Gastrocnemius medialis (tissue), 4 donors: Measurements from ENCODE around the gene IL16. TPM values are rescaled to one million over a fixed set of nuclear protein-coding genes. Genes with fewer than 3 reads are reported as not detected.

Source experiments
- ATAC-seq, 2 donors: fragments of 150-250 bp; one replicate each; pipeline ENCODE4 v1.9.1; 2016
- DNase-seq, 2 donors: peaks; one replicate each; pipeline ENCODE4 v3.0.0-alpha.2; 2019
- H3K27ac ChIP-seq, 4 donors: fragments of 200-600 bp; sonication (generic); 1 replicate in 1 of 4; 2 replicates in 3 of 4; pipeline ENCODE4 v1.5.1; 2016 to 2018; ENCODE audit warnings: mild to moderate bottlenecking in 2 of 4, moderate library complexity in 1 of 4
- H3K27me3 ChIP-seq, 3 donors: fragments of 200-600 bp; sonication (generic) in 2 of 3; 1 replicate in 1 of 3; 2 replicates in 2 of 3; pipeline versions ENCODE4 v1.5.1 to v1.6.0; 2016 to 2019; ENCODE audit warnings: mild to moderate bottlenecking in 1 of 3, moderate library complexity in 1 of 3
- H3K36me3 ChIP-seq, 2 donors: fragments of 200-600 bp; sonication (generic) in 1 of 2; one replicate each; pipeline ENCODE4 v1.5.1; 2017 to 2018
- H3K4me1 ChIP-seq, 2 donors: fragments of 200-600 bp; sonication (generic) in 1 of 2; one replicate each; pipeline ENCODE4 v1.5.1; 2016 to 2017; ENCODE audit warnings: mild to moderate bottlenecking in 2 of 2
- H3K4me3 ChIP-seq, 4 donors: fragments of 200-600 bp; sonication (generic) in 3 of 4; 1 replicate in 1 of 4; 2 replicates in 3 of 4; pipeline ENCODE4 v1.5.1; 2016 to 2019; ENCODE audit warnings: mild to moderate bottlenecking in 2 of 4
- H3K9me3 ChIP-seq, 3 donors: fragments of 200-600 bp; sonication (generic) in 2 of 3; 1 replicate in 1 of 3; 2 replicates in 2 of 3; pipeline ENCODE4 v1.5.1; 2016 to 2019
- POLR2A ChIP-seq, 2 donors: fragments of 450-650 bp; IDR thresholded peaks; one replicate each; pipeline ENCODE4 v1.6.1; 2017; ENCODE audit warnings: antibody characterized with exemption in 2 of 2, mild to moderate bottlenecking in 2 of 2, moderate library complexity in 2 of 2
- in situ Hi-C, 4 donors: fragments of 200-750 bp; cut with MboI; loops; one replicate each; pipeline versions ENCODE4 v1.15.0 to v1.8.0; 2017; ENCODE audit warnings: low sequenced_read_pairs in 4 of 4
- intact Hi-C: fragments of 100-400 bp; cut with DNase I; formaldehyde crosslinking; loops from one replicate; pipeline ENCODE4 v1.15.1; 2023; ENCODE audit warnings: low total_unique reads
- total RNA-seq, 4 donors: library from RNA; depleted of rRNA; stranded (reverse); fragments of >200 nt; gene quantifications; one replicate each; pipeline versions ENCODE4 v1.1.0 to v1.2.3, GENCODE V29; 2016
- TF ChIP-seq, protein P1 (sequence below), 5 experiments: fragments of 450-650 bp in 3 of 5; fragments of 200-600 bp in 2 of 5; sonication (generic) in 2 of 5; IDR thresholded peaks in 4 of 5; conservative IDR thresholded peaks in 1 of 5; 1 replicate in 4 of 5; 2 replicates in 1 of 5; pipeline ENCODE4 v1.5.1; 2016 to 2019; ENCODE audit warnings: antibody characterized with exemption in 5 of 5, mild to moderate bottlenecking in 3 of 5, moderate library complexity in 3 of 5

The IL16 gene
- total RNA-seq, 4 donors from 2014 or later: 3.3 to 4.5 (median 4.3) TPM

DNA sequence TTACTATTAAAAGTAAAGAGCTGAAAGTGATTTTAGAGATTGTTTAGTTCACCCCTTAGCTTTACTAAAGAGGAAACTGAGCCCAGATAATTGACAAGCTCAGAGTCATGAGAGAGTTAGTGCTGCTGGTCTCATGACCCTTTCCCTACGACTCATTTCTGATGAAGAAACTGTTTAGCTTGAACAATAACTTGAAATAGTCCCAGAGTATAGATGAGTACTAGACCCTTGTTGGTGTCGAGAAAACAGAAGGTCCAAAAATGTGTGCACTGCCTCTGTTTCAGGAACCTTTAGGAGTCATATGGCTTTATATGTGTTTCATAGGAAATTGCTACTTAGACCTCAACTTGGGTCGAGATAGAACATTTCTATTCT is 58.2 kb downstream of the IL16 start:
- no peaks in the 10 kb centered on the region for H3K9me3 ChIP-seq
- DNase-seq (no peak), ATAC-seq (no peak)
- no peaks in the 10 kb centered on the region for H3K36me3 ChIP-seq
- H3K27me3 ChIP-seq: no peaks in the 10 kb centered on the region
- intact Hi-C loops (no loop called here), in situ Hi-C loops (loop anchor here in 2 of 4 donors (25.0 kb wide), 2 partner anchors 268 to 793 kb away; partner anchors contain the start of gene MESD (in 1 of the 2))
- H3K27ac ChIP-seq: no peak overlapping the region
- H3K4me1 ChIP-seq: no peaks in the 10 kb centered on the region
- no peak for TF ChIP-seq POLR2A (IDR thresholded peaks at IDR 0.05)
- TF ChIP-seq, protein P1, sequence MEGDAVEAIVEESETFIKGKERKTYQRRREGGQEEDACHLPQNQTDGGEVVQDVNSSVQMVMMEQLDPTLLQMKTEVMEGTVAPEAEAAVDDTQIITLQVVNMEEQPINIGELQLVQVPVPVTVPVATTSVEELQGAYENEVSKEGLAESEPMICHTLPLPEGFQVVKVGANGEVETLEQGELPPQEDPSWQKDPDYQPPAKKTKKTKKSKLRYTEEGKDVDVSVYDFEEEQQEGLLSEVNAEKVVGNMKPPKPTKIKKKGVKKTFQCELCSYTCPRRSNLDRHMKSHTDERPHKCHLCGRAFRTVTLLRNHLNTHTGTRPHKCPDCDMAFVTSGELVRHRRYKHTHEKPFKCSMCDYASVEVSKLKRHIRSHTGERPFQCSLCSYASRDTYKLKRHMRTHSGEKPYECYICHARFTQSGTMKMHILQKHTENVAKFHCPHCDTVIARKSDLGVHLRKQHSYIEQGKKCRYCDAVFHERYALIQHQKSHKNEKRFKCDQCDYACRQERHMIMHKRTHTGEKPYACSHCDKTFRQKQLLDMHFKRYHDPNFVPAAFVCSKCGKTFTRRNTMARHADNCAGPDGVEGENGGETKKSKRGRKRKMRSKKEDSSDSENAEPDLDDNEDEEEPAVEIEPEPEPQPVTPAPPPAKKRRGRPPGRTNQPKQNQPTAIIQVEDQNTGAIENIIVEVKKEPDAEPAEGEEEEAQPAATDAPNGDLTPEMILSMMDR (IDR thresholded peaks at IDR 0.05 in 4 of 5, conservative IDR thresholded peaks at IDR 0.05 in 1 of 5): no peak
- H3K4me3 ChIP-seq: no peak overlapping the region

DNA sequence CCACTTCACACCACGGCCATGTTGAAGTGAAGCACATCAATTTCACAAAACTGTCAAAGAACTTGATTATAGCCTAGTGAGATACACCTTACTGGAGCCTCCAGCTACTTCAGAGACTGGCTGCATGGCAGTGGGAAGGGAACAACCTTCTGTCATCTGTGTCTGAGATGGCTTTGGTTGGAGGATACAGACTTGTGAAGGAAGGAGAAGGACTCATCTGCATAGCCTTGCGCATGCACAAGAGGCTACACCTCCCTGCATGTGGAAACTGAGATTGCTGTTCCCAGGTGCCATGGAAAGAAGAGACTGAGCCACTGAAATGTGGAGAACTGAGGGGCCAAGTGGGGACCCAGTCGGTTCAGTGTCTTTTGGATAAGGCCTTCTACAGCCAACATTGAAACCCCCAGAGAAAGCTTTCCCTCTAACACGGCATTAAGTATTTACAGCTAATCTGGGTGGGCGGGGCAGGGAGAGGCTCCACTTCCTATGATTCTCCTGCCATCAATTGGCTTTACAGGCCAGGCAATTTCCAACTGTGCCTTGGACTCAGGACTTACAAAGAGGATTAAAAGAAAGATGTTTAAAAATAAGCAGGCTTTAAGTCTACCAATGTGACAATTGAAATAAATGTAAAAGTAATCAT is 58.8 kb downstream of the IL16 start:
- H3K27me3 ChIP-seq: no peaks in the 10 kb centered on the region

DNA sequence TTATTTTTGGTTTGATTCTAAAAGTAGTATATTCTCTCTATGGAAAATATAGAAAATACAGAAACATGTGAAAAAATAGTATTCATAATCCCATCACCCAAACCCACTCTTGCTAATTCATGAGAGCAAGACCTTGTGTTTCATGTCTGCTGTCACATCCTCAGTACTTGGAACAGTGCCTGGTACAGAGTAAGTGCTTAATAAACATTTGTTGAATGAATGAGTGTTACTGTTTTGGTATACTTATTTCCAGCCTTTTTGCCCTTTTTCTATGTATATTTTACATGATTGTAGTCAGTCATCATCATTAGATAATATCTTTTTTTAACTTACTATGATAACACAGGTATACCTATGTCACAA is 59.3 kb downstream of the IL16 start:
- in situ Hi-C loops: loop anchor here in 2 of 4 donors (25.0 kb wide), 2 partner anchors 269 to 794 kb away; partner anchors contain the start of gene MESD (in 1 of the 2)
- Histone ChIP-seq H3K4me3 (no peak overlapping the region), H3K27me3 (no peaks in the 10 kb centered on the region), H3K36me3 (no peaks in the 10 kb centered on the region), H3K27ac (no peak overlapping the region), H3K9me3 (no peaks in the 10 kb centered on the region), H3K4me1 (no peaks in the 10 kb centered on the region)
- ATAC-seq (no peak), DNase-seq (no peak)
- TF ChIP-seq, protein P1 (IDR thresholded peaks at IDR 0.05 in 4 of 5, conservative IDR thresholded peaks at IDR 0.05 in 1 of 5): no peak
- TF ChIP-seq POLR2A (IDR thresholded peaks at IDR 0.05): no peak
- intact Hi-C loops: loop anchor here (2.0 kb wide), 1 partner anchor 73 kb away; no protein-coding TSS in a partner anchor

More for the DNA sequence above, 58.8 kb downstream of the IL16 start:
- DNase-seq: no peak
- no peak for TF ChIP-seq POLR2A (IDR thresholded peaks at IDR 0.05)
- TF ChIP-seq, protein P1 (IDR thresholded peaks at IDR 0.05 in 4 of 5, conservative IDR thresholded peaks at IDR 0.05 in 1 of 5): no peak
- ATAC-seq: no peak
- in situ Hi-C loops (loop anchor here in 2 of 4 donors (25.0 kb wide), 2 partner anchors 268 to 793 kb away; partner anchors contain the start of gene MESD (in 1 of the 2)), intact Hi-C loops (no loop called here)
- Histone ChIP-seq H3K4me3 (no peak overlapping the region), H3K9me3 (no peaks in the 10 kb centered on the region), H3K36me3 (no peaks in the 10 kb centered on the region), H3K4me1 (no peaks in the 10 kb centered on the region), H3K27ac (no peak overlapping the region)

DNA sequence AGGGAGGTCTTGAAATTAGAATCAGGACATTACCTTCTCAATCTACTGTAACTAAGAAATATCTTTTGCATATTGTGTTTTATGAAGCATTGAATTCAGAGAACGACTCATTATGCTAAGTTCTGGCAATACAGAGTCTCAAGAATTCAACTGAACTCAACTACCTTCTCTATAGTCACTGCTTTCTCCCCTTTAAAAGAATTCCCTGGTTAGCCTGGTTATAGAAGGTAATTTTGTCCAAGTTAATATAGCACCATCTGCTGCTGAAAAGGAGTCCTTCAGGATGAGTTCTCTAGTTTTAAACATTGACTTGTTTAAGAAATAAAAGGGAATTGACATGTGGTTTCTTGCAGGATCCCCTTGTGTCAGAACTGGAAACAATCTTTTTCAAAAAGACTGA is 60.2 kb downstream of the IL16 start:
- in situ Hi-C loops: loop anchor here in 2 of 4 donors (25.0 kb wide), 2 partner anchors 270 to 795 kb away; partner anchors contain the start of gene MESD (in 1 of the 2)
- no peak for ATAC-seq

More for the DNA sequence above, 60.2 kb downstream of the IL16 start:
- Histone ChIP-seq H3K27me3 (no peaks in the 10 kb centered on the region), H3K9me3 (no peaks in the 10 kb centered on the region), H3K4me3 (no peak overlapping the region), H3K4me1 (no peaks in the 10 kb centered on the region), H3K36me3 (no peaks in the 10 kb centered on the region), H3K27ac (no peak overlapping the region)
- TF ChIP-seq, protein P1 (IDR thresholded peaks at IDR 0.05 in 4 of 5, conservative IDR thresholded peaks at IDR 0.05 in 1 of 5): peak in 2 of 5 experiments; percentile 16 to 42
- no peak for TF ChIP-seq POLR2A (IDR thresholded peaks at IDR 0.05)
- intact Hi-C loops: loop anchor here (2.0 kb wide), 1 partner anchor 74 kb away; no protein-coding TSS in a partner anchor
- DNase-seq: no peak
